Breast epithelium (tissue), 3 donors: Measurements from ENCODE around the gene SEC61A2.

Experiments
- CTCF ChIP-seq, 3 donors: fragments of 450-650 bp; IDR thresholded peaks; one replicate each; pipeline ENCODE4 v1.5.1; 2016 to 2017; ENCODE audit warnings: antibody characterized with exemption in 3 of 3, mild to moderate bottlenecking in 3 of 3, moderate library complexity in 3 of 3
- POLR2A ChIP-seq: fragments of 450-650 bp; IDR thresholded peaks from one replicate; pipeline ENCODE4 v1.6.1; 2016; ENCODE audit warnings: antibody characterized with exemption, mild to moderate bottlenecking, moderate library complexity

- no peak for TF ChIP-seq CTCF (IDR thresholded peaks at IDR 0.05)
- no peak for TF ChIP-seq POLR2A
Measured at GRCh38 chr10:12091421-12091820, 38.1 kb upstream of the SEC61A2 start.
